SH-SY5Y (cell line): Measurements from ENCODE around the gene INPP1.

Source experiments
- GATA2 ChIP-seq: IDR thresholded peaks from 2 replicates; pipeline ENCODE4 v1.6.1; 2011; ENCODE audit warnings: mild to moderate bottlenecking, low read depth, low read length
- GATA3 ChIP-seq: IDR thresholded peaks from 2 replicates; pipeline ENCODE4 v1.6.1; 2011; ENCODE audit warnings: low read depth, mild to moderate bottlenecking, low read length, moderate library complexity

- no peak for TF ChIP-seq GATA2
- TF ChIP-seq GATA3: no peak
These were observed 18.2 kb downstream of the INPP1 start for GRCh38 chr2:190361572-190361971.
